Tibial artery (tissue), 4 donors: Measurements from ENCODE around the gene DDI1.

Experiments used
- DNase-seq, 2 donors: peaks; one replicate each; pipeline ENCODE4 v3.0.0-alpha.2; 2019
- H3K27ac ChIP-seq, 2 donors: fragments of 200-600 bp; sonication (generic) in 1 of 2; 1 replicate in 1 of 2; 2 replicates in 1 of 2; pipeline ENCODE4 v1.5.1; 2018 to 2019; ENCODE audit warnings: mild to moderate bottlenecking in 1 of 2
- H3K27me3 ChIP-seq, 2 donors: fragments of 200-600 bp; sonication (generic) in 1 of 2; one replicate each; pipeline versions ENCODE4 v1.5.1 to v1.6.0; 2016 to 2019
- H3K36me3 ChIP-seq, 3 donors: fragments of 200-600 bp; sonication (generic) in 2 of 3; one replicate each; pipeline ENCODE4 v1.5.1; 2016 to 2019; ENCODE audit warnings: mild to moderate bottlenecking in 2 of 3
- H3K4me1 ChIP-seq, 4 donors: fragments of 200-600 bp; sonication (generic) in 2 of 4; 1 replicate in 3 of 4; 2 replicates in 1 of 4; pipeline ENCODE4 v1.5.1; 2016 to 2019
- H3K4me3 ChIP-seq, 2 donors: fragments of 200-600 bp; sonication (generic) in 1 of 2; 1 replicate in 1 of 2; 2 replicates in 1 of 2; pipeline ENCODE4 v1.5.1; 2018 to 2019; ENCODE audit warnings: mild to moderate bottlenecking in 2 of 2
- H3K9me3 ChIP-seq, 3 donors: fragments of 200-600 bp; sonication (generic) in 1 of 3; one replicate each; pipeline ENCODE4 v1.5.1; 2016 to 2019
- CTCF ChIP-seq, 2 experiments: fragments of 200-600 bp in 1 of 2; fragments of 450-650 bp in 1 of 2; IDR thresholded peaks; one replicate each; pipeline ENCODE4 v1.5.1; 2017 to 2019; ENCODE audit warnings: antibody characterized with exemption in 2 of 2, mild to moderate bottlenecking in 1 of 2, moderate library complexity in 1 of 2
- intact Hi-C: fragments of 100-400 bp; cut with DNase I; formaldehyde crosslinking; loops from one replicate; pipeline ENCODE4 v1.15.0; 2023; ENCODE audit warnings: low total_unique reads

DDI1 gene

GRCh38 chr11:104015649-104016415 lies 20.6 kb upstream of the DDI1 start:
- H3K4me3 ChIP-seq: no peak overlapping the region
- no peak for DNase-seq
- no peaks in the 10 kb centered on the region for H3K4me1 ChIP-seq
- TF ChIP-seq CTCF (IDR thresholded peaks at IDR 0.05): no peak
- H3K9me3 ChIP-seq: no peaks in the 10 kb centered on the region
- intact Hi-C loops: no loop called here
- no peaks in the 10 kb centered on the region for H3K27me3 ChIP-seq
- no peak overlapping the region for H3K27ac ChIP-seq
- no peaks in the 10 kb centered on the region for H3K36me3 ChIP-seq

- H3K27me3 ChIP-seq: no peaks in the 10 kb centered on the region
- H3K4me3 ChIP-seq: no peak overlapping the region
- H3K36me3 ChIP-seq: no peaks in the 10 kb centered on the region
- H3K4me1 ChIP-seq: no peaks in the 10 kb centered on the region
- TF ChIP-seq CTCF (IDR thresholded peaks at IDR 0.05): no peak
- H3K9me3 ChIP-seq: no peaks in the 10 kb centered on the region
- no peak overlapping the region for H3K27ac ChIP-seq
- no peak for DNase-seq
- intact Hi-C loops: no loop called here
These were observed 11.9 kb upstream of the DDI1 start for GRCh38 chr11:104024572-104024971.

DNA sequence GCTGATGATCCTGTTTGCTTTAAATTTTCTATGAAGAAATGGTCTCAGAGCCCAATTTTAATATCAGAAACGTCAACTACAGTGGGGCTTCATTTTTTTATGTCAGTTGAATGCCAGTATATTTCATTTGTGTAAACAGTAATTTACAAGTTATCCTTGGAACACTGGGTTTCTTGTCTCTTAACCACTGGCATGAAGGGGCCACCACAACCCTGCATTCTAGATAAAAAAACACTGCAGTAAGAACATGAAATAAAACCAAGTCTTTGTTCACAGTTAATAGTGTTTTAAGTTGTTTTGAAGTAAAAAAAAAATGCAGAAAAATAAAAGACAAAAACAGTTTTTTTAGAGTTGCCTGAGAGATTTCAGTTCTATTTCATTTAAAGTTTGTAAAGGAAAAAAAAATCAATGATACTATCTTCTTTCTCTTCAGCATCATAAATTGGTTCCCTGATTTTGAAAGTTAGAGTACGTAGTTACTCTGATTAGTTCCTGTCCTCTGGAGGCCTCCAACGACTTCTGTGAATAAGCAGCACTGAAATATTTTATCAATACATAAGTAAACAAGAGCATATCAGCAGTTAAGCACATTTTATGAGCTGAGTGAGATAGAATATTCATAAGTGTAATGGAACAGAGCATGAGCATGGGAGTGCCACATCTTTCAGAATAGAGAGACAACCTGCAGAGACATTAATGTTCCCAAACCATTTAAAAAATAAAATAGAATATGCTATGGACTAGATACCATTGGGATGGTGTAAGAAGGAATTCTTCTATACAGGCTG lies 7.8 kb upstream of the DDI1 start:
- Histone ChIP-seq H3K4me3 (no peak overlapping the region), H3K36me3 (no peaks in the 10 kb centered on the region), H3K9me3 (no peaks in the 10 kb centered on the region), H3K4me1 (peaks cover 0 to 5% (median 2%) of the 10 kb centered on the region in 4 donors), H3K27ac (no peak overlapping the region), H3K27me3 (no peaks in the 10 kb centered on the region)
- no peak for TF ChIP-seq CTCF (IDR thresholded peaks at IDR 0.05)
- DNase-seq: no peak
- intact Hi-C loops: no loop called here

DNA sequence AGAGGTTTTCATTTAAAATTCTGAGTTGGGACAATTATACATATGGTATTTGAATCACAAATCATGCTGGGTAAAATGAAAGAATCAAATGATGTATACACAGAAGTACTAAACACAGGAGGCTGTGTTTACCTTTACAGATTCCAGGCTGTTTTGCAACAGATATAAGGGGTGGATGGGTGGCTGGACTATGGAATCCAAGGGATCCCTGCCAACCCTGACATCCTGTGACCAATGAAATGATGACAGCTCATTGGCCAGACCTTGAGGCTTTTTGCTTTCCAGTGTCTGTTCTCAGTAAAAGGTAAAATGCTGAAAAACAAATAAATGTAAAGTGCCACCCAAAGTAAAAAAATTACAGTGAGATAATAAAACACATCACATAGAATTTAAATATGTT lies 3.3 kb upstream of the DDI1 start:
- Histone ChIP-seq H3K27me3 (no peaks in the 10 kb centered on the region), H3K36me3 (no peaks in the 10 kb centered on the region), H3K4me1 (peaks cover 0 to 5% (median 2%) of the 10 kb centered on the region in 4 donors), H3K4me3 (no peak overlapping the region), H3K9me3 (no peaks in the 10 kb centered on the region), H3K27ac (peak overlapping the region; percentile 22 to 40)
- intact Hi-C loops: no loop called here
- TF ChIP-seq CTCF (IDR thresholded peaks at IDR 0.05): no peak
- peak in 1 of 2 donors; percentile 22 for DNase-seq

- no peak for DNase-seq
- Histone ChIP-seq H3K9me3 (no peaks in the 10 kb centered on the region), H3K27me3 (no peaks in the 10 kb centered on the region), H3K27ac (peak overlapping the region; percentile 22 to 40), H3K4me1 (peaks cover 0 to 5% (median 2%) of the 10 kb centered on the region in 4 donors), H3K4me3 (no peak overlapping the region), H3K36me3 (no peaks in the 10 kb centered on the region)
- intact Hi-C loops: no loop called here
- TF ChIP-seq CTCF (IDR thresholded peaks at IDR 0.05): no peak
These were observed 2.9 kb upstream of the DDI1 start for GRCh38 chr11:104033561-104033960.
